Right kidney (tissue), 1 donor: ENCODE results near the gene DNLZ.

Experiments used
- DNase-seq: peaks from one replicate; pipeline ENCODE4 v3.0.0-alpha.2; 2016

DNLZ gene

DNA sequence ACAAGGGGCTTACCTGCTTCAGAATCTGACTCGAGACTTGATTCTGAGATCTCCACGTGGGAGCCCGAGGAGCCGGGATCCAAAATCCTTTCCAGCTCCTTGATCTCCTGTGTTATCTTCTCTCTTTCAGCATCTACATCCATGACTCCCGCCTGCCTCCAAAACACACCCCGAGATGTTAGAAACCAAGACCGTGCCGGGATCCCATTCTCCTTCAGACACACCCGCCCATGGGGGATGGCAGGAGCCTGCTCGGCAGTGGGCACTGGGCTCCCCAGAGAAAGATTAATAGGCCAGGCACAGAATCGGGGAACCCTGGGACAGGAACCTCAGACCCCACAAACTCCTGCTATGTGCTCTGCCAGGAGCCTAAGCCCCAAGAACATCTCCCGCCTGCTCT is 34.7 kb upstream of the DNLZ start:
- no peak for DNase-seq

DNA sequence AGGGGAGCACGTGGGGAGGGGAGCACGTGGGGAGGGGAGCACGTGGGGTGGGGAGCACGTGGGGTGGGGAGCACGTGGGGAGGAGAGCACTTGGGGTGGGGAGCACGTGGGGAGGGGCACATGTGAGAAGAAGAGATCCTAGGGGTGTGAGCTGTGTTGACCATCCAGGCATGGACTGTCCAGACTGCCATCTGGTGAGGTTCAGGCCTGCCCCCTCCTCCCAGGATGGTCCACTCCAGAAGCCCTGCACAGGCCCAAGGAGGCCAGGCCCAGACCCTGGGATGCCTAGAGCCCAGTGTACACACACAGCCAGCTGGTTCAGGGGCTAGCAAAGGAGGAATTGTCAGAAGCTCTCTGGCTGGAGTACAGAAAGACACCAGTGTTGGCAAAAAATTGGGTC is 34.1 kb upstream of the DNLZ start:
- DNase-seq, result no peak

DNA sequence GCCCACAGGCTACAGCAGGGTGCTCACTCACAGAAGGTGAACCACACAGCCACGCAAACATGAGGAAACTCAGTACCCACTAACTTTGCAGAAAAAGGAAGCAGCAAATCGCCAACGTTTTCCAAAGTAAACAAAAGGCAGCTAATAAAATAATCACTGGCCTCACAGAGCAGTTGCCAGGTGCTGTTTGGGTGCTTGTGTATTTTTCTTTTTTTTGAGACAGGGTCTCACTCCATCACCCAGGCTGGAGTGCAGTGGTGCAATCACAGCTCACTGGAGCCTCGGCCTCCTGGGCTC is 32.6 kb upstream of the DNLZ start:
- DNase-seq, result no peak

DNA sequence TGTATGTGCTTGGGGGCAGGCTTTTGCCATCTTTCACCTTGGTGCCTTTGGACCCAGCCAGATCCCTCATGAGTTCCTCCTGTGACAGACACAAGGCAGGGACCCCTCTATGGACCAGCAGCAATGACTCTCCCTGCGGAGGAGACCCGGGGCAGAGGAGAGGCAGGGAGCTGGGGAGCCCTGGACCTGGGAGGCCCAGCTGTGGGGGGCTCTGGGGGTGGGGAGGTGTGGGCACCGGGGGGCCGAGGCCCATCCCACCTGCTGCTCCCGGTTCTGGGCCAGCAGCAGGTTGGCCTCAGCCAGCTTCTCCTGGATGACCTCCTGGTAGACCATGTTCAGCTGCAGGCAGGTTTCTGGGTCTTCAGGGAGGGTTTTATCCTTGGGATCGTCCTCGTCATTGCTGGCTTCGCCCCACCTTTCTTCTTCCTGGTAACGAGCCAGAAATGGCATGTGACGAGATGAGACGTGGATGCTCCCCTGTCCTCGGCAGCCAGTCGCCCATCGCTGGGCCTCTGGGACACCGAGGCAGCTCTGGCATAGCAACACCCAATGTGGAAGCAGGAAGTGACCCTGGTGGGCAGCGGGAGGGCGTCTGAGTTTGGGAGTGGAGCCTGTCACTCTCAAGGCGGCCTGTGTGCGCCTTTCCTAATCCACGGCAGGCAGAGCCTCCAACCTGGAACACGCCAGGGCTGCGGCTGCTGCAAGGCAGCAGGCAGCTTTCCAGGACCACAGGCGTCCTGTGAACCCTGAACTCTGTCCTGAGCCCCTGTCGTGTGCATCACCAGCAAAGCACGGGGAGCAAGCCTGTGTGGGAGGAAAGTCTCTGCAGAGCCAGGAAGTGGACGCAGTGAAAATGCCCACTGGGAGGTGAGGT is 32.0 kb upstream of the DNLZ start:
- no peak for DNase-seq

DNA sequence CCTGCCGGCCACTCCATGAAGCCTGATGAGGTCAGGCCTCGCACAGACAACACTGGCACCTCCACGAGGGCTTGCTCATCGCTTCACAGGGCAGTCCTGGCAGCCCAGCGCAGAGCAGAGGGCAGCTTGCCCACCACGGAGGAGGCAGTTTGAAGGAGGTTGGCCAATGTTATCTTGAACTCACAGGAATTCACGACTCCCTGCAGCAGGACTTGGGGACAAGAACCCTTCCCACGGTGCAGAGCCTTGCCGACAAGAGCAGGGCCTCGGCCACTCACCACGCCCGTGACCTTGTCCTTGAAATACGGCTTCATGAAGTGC is 31.4 kb upstream of the DNLZ start:
- no peak for DNase-seq

DNA sequence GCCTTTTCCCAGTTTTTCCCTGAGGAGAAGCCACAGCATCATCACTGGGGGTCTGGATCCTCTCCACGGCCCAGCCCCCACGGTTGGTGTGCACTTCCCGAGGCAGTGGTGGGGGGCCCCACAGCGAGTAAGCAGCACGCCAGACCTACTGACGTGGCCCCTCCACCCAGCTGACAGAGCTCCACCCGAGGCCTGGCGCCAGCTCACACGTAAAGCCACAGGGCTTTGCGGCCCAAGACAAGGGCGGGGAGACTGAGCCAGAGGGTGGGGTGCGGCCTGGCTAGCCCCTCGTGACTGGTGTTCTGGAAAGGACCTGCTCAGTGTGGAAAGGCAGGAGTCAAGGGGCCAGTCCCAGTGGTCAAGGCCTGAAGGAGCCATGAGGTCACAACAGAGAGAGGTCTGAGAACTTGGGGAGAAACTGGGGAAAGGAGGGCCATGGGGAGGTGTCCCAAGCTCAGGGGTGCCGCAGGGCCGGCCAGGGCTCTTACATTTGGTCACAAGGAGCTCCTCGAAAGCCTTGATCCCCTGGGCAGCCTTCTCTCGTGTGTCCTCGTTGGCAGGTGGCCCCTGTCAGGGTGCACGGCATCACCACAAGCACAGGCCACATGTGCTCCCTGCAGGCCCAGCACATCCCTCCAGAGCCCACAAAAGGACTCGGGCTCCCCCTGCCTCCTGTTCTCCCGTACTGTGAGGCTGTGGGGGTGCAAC is 30.9 kb upstream of the DNLZ start:
- no peak for DNase-seq

DNA sequence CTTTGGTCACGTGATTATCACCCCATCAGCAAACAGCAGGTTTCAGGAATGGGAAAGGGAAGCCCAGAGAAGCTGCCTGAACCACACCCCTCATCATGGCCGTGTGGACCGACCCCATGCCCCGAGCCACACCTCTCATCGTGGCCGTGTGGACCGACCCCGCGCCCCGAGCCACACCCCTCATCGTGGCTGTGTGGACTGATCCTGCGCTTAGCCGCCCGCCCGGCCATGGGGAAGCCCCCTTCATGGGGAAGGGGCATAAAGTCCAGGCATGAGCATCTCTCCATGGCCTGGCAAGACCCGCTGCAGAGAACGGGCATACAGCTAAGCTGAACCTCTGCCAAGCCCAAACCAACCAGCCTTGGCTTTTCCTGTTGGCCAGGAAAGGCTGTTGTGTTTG is 30.0 kb upstream of the DNLZ start:
- DNase-seq, result no peak

DNA sequence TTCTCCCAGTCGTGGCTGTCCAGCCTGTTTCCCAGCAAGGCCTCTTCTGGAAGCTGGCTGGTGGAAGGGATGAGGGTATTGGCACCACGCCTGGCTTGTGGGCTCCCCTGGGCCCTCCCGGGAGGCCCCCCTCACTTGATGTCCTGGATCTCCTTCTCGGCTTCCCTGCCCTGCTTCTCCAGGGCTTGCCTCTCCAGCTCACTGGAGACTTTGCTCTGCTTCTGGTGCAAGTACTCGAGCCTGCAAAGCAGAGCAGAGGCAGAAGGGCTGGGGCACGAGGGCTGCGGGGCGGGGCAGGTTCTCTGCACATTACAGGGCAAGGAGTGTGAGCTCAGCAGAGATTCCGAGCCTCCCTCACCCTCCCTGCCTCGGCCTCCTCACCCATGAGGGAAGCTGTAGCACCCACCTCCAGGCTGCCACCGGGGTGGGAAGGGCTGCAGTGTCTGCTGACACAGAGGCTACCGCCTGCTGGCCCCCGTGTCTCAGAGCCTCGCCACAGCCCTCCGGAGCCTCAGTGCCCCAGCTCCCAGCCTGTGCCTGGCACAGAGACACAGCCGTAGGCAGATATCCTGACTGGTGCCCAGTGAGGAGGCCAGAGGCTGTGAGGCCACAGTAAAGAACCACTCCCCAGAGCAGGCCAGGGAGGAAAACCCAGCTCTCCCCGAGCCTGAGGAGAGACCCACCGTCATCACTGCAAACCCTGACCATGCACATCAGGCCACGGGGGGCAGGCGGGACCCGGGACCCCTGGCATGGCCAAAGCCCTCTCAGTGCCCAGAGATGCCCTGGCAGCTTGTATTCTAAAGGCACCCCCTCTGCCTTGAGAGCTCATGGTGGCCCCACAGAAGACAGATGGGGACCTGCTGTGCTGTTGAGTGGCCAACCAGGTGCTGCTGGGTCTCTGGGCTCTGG is 29.2 kb upstream of the DNLZ start:
- no peak for DNase-seq

DNA sequence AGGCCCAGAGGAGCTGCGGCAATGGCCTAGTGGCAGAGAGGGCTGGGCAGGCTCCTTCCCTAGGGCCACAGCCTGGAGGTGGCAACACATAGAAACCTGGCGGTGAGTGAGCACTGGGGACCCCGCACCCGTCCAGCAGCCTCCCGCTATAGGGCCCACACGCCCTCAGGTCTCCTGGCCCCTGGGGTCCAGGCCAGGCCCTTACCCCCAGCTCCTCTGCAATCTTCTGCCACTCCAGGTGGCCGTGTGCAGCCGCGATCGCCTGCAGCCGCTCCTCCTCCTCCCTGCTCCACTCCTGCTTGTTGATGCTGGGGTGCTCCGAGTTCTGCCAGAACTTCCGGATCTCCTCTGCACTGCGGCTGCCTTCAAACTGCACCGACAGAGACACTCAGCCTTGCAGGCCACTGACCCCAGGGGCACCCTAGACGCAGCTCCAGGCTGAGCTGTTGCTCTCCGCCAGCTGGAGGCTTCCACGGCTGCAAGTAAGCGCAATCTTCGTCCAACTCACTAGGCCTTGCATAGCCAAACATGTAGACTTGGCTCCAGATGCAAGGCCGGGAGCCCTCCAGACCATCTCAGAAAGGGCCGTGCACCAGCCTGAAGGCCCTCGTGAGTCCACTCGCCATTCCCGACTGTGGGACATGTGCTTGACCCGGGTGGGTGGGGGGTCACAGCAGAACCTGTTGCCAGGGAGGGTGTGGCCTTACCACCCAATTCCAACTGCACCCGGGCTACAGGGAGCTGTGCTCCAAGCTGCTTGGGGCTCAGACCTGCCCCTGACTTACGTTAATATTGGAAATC is 28.4 kb upstream of the DNLZ start:
- DNase-seq, result no peak

DNA sequence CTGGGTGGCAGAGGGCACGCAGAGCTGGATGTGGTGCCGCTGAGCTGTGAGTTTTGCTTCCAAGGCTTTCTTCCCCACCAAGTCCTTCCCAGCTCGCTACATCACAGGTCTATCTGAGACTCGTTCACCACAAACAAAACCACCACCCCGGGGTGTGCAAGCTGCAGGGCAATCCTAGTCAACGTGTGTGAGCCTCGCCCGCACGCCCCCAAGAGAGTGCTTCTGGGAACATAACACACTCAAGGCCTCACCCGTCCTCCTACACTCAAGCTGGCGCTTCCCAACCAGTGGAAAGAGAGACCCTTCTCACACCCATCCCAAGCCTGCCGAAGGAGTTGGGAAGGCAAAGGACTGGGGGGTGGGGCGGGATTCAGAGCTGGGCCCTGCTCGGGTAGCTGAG is 25.9 kb upstream of the DNLZ start:
- DNase-seq, result no peak

DNA sequence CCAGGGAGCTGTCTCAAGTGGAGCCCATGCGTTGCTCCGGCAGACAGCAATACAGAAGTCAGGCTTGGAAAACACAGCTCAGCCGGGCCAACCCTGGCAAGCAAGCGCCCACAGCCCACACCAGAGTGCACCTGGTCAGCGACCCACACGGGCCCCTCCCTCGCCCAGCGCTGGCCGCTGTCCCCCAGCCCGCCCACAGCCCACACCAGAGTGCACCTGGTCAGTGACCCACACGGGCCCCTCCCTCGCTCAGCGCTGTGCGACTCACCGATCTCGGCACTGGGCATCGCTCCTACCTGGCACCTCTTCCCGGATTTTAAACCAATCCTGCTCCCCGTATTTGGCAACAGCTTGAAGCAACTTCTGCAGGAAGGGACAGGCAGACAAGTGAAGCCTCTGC is 23.7 kb upstream of the DNLZ start:
- DNase-seq, result no peak

DNA sequence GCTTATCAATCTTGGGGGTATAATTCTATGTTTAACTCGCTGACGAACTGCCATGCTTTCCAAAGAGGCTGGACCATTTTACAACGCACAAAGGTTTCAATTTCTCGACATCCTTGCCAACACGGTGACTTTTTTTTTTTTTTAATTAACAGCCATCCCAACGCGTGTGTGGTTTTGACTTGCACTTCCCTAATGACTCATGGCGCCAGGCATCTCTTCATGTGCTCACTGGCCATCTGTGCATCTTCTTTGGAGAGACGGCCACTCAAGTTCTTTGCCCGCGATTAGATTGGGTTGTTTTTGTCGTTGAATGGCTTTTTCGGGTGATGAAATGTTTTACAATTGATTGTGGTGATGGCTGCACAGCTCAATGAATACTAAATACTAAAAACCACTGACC is 22.5 kb upstream of the DNLZ start:
- DNase-seq, result no peak

DNA sequence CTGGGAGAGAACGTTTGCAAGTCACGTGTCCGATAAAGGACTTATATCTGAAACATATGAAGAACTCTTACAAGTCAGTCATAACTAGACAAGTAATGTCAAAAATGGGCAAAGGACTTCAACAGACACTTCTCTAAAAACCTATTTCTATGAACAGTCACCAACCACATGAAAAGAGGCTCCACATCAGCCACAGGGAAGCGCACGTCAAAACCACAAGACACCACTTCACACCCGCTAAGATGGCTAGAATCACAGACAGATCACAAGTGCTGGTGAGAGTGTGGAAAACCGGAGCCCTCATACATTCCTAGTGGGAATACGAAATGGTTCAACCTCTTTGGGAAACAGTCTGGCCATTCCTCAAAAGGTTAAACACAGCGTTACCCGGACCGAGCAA is 21.5 kb upstream of the DNLZ start:
- no peak for DNase-seq

DNA sequence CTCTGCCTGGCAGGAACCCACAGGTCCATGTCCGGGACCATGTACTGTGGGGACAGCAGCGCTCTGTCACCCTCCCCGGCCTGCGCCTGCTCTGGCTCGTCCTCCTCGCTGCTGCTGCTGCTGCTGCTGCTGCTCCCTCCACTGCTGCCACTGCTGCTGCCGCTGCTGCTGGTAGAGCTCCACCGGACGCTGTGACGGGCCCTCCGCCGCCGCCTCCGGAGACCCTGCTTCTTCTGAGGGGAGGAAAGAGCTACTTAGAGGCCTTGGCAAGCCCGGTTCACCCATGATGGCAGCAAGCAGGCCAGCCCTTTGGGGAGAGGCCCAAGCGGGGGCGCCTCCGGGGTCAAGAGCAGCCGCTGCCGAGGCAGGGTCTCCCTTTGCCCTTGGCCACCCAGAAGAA is 19.9 kb upstream of the DNLZ start:
- DNase-seq, result no peak

DNA sequence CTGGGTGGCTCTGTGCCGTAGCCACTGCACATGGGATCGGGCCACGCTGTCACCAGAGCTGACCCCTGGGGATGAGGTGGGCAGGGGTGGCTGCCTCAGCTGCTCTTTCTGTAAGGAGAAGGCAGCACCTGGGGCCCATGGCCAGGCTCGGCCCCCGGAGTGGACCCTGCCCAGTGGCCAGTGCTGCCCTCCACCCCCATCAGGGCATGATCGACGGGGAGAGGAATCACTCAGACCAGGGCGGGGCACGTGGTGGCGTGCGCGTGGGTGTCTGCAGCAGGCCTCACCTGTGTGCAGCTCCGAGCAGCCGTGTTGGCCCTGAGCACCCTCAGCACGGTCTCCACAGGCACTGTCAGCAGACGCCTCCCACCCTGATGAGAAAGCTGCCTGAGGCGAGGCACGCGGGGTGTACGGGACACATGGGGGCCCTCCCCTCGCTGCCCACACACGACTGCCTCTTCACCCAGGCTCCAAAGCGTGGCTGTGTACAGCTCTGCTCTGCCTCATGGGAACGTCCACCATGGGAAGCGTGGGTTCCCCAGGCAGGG is 18.5 kb upstream of the DNLZ start:
- DNase-seq, result no peak

DNA sequence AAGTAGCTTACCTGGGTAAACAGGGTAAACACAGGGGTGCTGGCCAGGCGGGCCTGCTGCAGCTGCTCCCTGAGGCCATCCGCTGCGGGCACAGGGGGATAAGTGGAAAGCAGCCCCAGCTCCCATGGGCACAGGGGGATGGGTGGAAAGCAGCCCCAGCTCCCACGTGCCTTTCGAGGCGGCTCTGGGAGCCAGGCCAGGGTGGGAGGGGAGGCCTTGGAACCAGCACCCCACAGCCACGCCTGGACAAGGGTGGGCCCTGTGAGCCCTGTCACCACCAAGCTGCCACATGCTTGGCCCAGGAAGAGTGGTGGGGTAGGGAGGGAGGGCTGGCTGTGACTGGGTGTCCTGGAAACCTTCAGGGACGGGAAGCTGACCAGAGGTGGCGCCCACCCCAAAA is 17.8 kb upstream of the DNLZ start:
- DNase-seq, result no peak

DNA sequence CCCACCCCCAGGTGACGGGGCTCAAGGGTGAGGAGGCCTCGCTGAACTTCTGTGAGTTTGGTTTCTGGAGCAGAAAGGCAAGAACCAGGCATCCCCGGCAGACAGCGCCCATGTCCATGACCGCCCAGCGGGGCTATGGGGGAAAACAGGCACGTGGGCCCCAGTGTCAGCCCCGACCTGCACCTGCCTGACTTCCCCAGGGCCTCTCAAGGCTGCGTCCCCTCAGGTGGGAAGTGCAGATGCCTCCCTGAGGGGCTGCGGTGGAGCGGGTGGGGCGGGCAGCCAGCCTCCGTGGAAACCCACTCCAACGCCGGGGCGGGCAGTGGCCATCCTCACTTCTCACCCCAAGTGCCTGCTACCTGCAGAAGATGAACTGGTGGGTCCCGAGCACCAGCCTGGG is 16.8 kb upstream of the DNLZ start:
- DNase-seq, result no peak

DNA sequence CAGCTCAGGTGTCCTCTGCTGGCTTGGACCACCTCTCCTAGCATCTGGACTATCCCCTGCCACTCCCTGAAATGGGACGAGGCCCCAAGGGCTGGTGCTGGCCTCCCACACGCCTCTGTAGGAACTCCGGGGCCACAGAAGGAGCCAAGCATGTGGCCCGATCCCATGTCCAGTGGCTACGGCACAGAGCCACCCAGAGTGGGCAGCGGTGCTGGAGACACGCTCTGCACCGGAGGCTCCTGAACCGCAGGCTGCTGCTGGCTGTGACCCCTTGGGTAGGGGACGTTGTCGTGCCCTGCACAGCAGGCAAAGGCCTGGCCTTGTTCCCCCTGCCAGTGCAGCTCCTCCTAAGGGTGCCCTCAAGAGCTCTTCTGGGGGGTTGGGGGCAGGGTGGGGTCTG is 16.3 kb upstream of the DNLZ start:
- DNase-seq, result no peak

DNA sequence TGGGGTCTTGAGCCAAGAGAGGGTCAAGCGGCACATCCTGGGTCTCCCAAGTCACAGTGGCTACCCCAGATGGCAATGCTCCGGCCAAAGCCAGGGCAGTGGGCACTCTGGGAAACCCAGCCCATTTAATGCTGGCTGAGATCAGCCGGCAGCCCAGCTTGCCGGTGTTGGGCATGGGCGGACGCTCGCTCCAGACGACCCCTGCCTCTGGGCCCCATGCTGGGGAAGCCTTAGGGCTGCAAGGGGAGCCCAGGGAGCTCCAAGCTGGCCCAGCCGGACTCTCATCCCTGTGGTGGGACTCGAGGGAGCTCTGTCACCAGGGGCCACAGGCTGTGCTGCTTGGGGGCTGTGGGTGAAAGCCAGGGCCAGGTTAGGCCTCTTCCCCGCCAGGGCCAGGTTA is 15.9 kb upstream of the DNLZ start:
- no peak for DNase-seq

DNA sequence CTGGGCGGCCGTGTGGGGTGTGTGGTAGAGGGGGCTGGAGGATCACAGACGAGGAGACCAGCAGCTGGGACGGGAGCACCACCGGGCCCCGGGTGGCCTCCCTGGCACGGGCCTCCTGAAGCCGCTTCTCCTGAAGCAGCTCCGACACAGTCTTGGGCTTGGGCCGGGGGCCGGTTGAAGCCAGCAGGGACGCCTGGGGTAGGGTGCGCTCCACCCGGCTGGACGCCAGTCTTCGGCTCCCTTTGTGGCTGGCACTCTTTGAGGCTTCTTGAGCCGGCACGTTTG is 15.4 kb upstream of the DNLZ start:
- no peak for DNase-seq

DNA sequence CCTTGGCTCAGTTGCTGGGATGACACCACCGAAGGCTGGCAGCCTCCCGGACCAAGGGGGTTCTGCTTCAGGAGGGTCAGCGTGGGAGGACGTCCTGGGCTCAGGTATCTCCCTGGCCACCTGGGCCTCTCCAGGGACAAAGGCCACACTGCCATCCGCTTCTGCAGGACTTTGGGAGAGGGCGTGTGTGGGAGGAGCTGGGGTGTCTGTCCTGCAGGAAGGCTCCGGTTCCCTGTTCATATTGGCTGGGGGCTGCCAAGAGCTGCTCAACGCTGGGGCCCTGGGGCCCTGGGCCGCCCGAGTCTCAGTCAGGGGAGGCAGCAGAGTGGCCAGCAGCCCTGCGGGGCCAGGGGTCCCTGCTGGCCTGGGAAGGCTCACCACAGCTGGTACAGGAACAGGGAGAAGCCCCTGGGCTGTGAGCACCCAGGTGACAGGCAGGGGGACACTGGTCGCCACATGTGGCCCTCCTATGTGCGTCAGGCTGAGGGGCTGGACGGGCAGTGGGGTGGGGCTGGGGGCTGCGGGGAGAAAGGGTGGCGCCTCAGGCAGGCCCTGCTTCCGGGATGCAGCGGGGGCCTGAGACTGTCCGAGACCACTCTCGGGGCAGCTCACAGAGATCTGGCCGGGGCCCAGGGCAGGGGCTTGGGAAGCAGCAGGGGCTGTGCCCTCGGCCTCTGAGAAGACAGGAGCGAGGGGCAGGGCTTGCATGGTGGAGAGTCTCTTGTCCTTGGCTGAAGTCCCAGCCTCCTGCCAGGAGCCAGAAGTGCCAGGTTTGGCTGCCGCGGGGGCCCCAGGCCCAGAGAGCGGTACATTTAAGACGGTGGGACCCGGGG is 14.8 kb upstream of the DNLZ start:
- no peak for DNase-seq
